ENCODE data around the gene PALLD.

GRCh38 chr4:168707205-168707604, 210.4 kb downstream of the PALLD start:
- TF ChIP-seq CTCF (IDR thresholded peaks at IDR 0.05; ENCODE audit: borderline replicate concordance, extremely low read depth, low read length, poor library complexity, severe bottlenecking) (no peak), EZH2 (IDR thresholded peaks at IDR 0.05; ENCODE audit: borderline replicate concordance, low read depth, low read length, severe bottlenecking) (no peak)
